HL-60/S4 treated with phorbol 12-myristate 13-acetate at 8.2 ng/mL for 4 days and 3 days (cell line): ENCODE data around the gene GLCCI1.
"Not testable (repeated sequence)": the region's sequence is repeated elsewhere in the genome, so short reads cannot be mapped to it uniquely, and the experiment has no call there.

ENCODE experiments used
- in situ Hi-C: fragments of 300-500 bp; cut with MboI; formaldehyde crosslinking; loops from 2 replicates; pipeline ENCODE4 v1.15.0; 2022; ENCODE audit warnings: low sequenced_read_pairs

The GLCCI1 gene

DNA sequence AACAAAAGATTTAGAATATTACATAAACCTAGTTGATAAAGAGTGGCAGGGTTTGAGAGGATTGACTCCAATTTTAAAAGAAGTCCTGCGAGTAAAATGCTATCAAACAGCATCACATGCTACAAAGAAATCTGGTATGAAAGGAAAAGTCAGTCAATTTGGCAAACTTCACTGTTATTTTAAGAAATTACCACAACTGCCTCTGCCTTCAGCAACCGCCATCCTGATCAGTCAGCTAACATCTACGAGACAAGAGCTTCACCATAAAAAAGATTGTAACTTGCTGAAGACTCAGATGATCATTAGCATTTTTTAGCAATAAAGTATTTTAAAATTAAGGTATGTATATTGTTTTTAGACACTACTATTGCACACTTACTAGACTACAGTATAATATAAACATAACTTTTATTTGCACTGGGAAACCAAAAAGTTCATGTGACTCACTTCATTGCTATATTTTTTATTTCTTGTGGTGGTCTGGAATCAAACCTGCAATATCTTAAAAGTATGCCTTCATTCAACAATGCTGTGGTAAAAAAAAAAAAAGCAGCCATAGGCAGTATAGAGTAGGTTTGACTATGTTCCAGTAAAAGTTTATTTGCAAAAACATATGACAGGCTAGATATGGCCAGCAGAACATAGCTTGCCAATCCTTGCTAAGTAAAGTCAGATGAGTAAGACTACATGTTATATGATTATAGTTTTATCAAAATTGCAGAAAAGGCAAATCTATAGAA, 74.4 kb downstream of the GLCCI1 start:
- in situ Hi-C loops: no loop called here

DNA sequence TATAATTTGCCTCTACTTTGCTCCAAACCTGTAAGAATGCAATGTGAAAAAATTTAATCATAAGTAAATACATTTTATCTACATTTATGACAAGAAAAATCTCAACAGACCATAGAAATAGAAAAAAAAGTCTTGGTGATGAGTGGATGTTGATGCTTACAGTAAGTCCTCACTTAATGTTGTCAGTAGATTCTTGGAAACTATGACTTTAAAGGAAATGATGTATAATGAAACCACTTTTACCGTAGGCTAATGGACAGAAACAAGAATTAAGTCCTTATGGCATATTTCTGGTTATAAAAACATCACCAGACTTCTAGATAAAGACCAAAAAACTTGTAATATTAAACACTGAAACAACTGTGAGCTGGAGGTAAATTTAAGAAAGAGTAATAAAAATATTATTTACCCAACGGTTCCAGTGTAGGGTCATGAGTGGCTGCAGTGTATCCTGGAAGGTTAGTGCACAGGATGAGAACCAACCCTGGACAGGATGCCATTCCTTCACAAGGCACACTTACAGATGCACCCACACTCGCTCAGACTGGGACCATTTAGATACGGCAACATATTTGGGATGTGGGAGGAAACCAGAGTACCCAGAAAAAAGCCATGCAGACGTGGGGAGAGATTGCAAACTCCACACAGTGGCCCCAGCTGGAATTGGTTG, 76.3 kb downstream of the GLCCI1 start:
- in situ Hi-C loops: no loop called here

DNA sequence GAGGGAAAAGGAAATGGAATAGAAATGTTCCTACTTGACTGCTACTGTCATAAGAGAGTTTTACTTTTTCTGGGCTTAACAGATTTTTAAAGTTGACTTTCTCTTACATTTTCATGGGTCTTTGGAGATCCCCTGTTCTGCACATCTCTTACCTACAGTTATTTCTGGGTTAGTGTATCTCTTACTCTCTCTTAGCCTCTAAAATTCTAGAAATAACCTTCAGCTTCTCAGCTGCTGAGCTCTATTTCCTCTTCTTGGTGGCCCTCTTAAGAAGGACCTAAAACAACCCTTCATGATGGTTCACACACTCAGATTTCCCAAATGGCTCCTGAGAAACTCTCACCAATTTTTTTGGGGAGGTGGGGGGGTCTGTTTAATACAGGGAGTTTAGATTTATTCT, 79.5 kb downstream of the GLCCI1 start:
- in situ Hi-C loops: not testable (repeated sequence)

DNA sequence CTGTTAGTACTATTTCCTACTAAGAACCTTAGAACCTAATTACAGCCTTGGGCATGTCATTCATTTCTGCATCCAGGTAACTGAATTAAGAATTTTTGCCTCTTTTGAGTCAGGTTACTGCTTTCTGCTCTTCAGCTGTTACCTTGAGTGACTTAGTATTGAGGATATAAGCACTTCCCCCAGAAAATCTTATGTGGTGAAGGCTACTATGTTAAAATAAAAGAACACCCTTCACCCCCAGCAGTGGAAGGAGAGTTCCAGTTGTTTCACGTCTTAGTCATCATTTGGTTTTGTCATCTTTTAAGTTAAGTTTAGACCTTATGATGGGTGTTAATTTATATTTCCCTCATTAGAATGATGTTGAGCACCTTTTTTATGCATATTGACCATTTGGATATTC, 82.8 kb downstream of the GLCCI1 start:
- in situ Hi-C loops: no loop called here

DNA sequence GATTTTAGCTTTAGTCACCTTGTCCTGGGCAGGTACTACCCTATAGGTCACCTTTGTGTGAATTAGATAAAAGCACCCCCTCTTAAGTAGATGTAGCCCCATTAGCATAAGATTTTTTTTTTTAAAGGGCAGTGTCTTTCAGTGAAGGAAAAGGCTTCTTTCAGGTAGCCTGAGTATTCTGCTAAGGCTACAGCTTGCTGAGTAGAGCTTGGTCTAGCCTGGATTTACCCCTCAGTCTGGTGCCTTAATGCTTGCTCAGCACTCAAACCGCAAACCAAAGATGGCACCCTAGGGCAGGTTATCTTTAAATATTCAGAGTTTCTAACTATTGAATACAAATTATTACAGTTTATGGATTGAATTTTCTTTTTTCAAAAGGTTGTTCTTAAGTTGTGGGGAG, 83.4 kb downstream of the GLCCI1 start:
- in situ Hi-C loops: no loop called here

DNA sequence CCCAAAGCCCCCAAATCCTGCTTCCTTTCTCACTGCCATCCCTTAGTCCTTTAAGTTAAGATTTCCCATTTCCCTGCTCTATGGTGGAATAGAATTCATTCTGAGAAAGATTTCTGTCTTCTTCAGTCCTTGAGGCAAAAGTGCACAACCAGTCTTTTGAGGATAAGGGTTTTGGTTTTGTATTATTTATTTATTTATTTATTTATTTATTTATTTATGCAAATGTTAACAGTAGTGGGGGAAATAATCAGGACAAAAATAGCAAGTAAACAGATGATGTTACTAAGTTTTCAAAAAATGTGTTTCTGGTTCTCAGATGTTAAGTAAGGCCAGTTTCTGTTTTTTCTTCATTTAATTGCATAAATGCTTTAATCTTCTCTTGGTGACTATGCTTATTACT, 84.2 kb downstream of the GLCCI1 start:
- in situ Hi-C loops: no loop called here

DNA sequence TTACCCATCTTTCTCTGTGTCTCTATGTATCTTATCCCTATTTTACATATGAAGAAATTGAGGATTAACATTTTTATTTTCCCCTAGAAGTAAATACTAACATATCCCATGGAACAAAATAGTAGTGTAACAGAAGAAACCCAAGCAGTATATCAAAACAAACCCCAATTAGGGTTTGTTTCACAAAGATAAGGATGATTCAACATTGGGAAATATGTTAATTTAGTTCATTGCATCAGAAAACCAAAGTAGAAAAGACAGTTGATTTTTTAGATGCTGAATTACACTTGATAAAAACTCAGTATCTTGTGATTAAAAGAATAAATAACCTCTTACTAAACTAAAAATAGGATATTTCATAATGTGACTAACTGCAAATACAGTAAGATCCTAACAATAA, 87.8 kb downstream of the GLCCI1 start:
- in situ Hi-C loops: no loop called here

DNA sequence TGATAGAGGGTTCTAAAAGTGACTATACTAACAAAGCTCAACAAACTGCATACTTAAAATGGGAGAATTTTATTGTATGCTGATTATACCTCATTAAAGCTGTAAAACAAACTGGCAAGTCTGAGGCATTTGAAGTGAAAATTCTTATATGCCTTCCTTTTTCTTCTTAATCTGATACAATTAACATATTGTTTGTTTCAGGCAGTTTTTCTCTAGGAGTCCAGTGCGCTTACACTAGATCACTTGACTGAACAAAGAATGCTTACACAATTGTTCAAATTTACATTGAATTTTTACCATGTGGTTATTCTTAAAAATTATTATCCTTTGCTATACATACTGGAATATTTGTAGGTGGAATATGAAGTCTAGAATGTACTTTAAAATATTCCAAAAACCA, 89.0 kb downstream of the GLCCI1 start:
- in situ Hi-C loops: no loop called here

DNA sequence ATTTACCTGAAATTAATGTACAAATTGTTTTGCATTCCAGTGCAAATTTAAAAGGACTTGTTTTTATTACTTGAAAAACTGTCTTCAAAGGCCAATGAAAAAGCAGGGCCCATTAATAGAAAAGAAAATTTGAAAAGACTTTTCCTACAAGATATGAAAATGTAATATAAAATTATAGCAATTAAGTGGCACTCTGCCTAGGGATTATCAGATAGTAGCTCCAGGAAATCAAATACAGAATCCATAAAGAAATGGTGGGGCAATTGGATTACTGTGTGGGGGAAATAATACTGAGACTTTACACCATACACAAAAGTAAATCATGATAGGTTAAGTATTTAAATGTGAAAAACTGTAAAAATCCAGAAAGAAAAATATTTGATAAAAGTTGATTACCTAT, 89.7 kb downstream of the GLCCI1 start:
- in situ Hi-C loops: no loop called here

DNA sequence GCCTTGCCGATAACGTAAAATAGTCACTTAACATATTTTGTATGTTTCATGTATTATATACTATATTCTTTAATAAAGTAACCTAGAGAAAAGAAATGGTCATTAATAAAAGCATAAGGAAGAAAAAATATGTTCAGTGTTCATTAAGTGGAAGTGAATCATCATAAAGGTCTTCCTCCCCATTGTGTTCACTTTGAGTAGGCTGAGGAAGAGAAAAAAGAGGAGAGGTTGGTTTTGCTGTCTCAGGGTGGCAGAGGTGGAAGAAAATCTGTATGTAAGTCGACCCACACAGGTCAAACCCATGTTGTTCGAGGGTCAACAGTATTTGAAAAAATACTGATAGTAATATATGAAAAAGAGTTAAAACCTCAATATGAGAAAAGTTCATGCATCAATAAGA, 90.3 kb downstream of the GLCCI1 start:
- in situ Hi-C loops: no loop called here

DNA sequence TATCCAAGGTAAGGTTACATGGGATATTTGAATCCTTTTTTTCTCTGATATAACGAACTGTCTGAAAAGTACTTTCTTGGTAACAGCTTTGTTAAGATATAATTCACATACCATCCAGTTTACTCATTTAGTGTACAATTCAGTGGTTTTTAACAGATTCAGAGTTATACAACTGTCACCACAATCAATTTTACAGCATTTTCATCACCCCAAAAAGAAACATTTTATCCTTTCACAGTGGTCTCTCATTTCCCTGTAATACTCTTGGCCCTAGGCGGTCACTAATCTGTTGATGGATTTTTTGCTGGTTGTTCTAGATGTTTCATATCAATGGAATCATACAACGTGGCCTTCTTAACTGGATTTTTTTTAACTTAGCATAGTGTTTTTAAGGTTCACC, 91.6 kb downstream of the GLCCI1 start:
- in situ Hi-C loops: no loop called here

DNA sequence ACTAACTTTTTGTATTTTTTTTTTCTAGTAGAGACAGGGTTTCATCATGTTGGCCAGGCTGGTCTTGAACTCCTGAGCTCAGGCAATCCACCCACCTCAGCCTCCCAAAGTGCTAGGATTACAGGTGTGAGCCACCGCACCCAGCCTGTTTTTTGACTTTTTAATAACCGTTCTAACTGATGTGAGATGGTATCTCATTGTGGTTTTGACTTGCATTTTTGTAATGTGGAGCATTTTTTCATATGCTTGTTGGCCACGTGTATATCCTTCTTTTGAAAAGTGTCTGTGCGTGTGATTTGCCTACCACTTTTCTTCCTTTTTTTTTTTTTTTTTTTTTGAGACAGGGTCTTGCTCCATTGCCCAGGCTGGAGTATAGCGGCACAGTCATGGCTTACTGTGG, 94.7 kb downstream of the GLCCI1 start:
- in situ Hi-C loops: not testable (repeated sequence)

DNA sequence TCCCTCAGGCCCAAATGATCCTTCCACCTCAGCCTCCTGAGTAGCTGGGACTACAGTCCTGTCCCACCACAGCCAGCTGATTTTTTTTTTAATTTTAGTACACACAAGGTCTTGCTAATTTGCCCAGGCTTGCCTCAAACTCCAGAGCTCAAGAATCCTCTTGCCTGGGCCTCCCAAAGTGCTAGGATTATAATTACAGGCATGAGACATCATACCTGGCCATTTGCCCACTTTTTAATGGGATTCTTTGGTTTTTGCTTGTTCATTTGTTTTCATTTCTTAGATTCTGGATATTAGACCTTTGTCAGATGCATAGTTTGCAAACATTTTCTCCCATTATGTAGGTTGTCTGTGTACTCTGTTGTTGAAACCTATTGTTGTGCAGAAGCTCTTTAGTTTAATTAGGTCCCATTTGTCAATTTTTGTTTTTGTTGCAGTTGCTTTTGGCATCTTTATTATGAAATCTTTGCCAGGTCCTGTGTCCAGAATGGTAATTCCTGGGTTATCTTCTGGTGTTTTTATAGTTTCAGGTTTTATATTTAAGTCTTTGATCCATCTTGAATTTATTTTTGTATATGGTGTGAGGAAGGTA, 95.2 kb downstream of the GLCCI1 start:
- in situ Hi-C loops: no loop called here

DNA sequence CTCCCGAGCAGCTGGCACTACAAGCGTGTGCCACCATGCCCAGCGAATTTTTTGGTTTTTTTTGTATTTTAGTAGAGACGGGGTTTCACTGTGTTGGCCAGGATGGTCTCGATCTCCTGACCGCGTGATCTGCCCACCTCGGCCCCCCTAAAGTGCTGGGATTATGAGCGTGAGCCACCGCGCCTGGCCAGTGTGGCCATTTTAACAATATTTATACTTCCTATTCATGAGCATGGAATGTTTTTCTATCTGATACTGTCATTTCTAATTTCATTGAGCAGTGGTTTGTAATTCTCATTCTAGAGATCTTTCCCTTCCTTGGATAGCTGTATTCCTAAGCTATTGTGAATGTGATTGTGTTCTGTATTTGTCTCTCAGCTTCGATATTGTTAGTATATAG, 96.2 kb downstream of the GLCCI1 start:
- in situ Hi-C loops: no loop called here

DNA sequence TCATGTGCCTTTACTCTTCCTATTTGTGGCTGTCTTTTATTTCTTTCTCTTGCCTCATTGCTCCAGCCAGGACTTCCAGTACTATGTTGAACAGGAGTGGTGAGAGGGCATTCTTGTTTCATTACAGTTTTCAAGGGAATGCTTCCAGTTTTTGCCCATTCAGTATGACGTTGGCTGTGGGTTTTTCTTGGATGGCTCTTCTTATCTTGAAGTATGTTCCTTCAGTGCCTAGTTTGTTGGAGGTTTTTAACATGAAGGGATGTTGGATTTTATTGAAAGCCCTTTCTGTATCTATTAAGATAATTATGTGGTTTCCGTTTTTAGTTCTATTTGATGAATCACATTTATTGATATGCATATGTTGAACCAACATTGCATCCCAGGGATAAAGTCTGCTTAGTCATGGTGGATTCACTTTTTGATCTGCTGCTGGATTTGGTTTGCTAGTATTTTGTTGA, 96.8 kb downstream of the GLCCI1 start:
- in situ Hi-C loops: no loop called here

DNA sequence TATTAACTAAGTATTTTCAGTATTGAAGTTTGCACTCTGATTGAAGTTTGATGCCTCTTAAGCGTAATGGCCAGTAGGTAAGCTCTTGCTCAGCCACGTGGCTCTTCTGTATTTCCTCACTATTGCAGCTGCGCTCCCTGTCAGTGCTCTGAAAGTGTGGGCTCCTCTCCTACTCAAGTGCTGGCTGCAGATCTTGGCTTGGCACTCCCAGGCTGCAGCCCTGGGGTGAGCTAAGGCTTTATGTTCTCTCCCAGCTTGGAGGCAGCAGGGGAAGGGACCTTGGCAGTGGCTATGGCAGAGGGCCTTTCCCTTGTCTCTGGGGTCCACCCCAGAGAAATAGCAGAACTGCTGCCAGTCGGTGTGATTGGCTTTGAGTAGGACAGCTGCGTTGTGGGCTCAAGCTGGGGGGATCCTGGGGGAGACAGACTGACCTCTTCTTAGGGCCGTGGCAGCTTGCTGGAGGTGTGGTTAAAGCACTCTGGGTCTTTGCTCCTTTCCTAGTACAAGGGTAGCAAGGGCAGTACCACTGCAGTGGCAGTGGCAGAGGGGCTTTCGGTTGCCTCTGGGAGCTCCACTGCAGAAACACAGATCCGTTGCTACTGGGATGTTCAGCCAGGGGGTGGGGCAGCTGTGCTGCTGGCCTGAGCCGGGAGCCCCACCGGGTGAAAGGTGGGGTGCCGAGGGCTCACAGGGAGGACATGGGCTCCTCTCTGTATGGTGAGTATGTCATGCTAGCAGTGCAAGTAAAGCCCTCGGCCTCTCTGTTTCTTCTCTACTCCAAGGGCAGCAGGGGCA, 100.5 kb downstream of the GLCCI1 start:
- in situ Hi-C loops: no loop called here

DNA sequence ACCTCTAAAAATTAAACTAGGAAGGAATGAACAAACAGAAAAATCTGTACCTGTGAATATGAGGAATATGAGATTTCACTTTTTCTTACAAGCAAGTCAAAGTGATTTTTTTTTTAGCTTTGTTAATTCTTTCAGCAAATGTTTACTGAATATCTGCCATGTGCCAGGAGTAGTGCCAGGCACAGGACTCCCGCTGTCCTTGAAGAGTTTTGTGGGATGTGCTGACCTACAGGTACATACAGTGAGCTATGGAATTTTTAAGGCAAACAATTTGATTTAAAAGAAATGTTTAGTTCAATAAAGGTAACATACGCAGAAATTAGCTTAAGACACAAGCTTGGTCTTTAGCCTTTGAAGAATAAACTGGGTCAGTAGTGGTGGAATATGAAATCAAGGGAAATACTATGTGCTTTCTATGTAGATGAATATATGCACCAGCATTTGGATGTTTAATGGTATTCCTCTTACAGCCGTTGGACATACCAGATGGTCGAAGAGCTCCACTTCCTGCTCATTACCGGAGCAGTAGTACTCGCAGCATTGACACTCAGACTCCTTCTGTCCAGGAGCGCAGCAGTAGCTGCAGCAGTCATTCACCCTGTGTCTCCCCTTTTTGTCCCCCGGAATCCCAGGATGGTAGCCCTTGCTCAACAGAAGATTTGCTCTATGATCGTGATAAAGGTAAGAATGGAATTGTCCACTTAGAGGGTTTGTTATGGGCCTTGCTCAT, 102.0 kb downstream of the GLCCI1 start:
- in situ Hi-C loops: no loop called here

DNA sequence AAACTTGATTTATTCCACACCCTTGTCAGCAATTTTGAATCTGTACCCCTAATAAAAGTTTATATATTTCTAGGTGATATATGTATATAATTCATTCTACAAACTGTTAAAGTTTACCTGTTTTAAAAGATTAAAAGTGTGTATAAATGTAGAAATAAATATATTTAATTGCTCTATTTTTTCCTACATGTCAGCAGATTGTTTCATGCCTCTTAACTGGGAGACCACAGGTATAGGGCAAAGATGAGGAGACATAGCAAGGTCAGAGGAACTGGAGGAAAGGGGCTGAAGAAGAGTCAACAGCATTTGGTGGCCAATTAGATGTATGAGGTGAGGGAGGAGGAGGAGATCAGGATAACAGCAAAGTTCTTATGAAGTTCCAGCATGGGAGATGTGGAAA, 109.8 kb downstream of the GLCCI1 start:
- in situ Hi-C loops: no loop called here

DNA sequence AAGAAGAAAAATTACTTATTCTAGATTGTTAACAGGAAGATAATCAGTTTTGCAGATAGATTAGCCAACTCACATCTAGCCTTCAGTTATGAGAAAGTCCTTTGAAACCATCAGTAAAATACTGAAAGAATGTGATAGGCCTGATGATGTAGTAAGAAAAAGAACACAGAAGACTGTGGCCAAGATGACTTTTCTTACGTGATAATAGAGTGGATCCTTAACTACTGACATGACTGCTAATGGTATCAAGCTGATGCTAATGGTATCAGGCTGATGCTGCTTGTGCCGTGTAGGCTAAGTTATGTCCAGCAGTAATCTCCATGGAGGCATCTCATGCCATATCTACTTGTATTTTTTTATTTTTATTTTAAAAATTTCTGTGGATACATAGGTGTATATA, 114.2 kb downstream of the GLCCI1 start:
- in situ Hi-C loops: no loop called here

DNA sequence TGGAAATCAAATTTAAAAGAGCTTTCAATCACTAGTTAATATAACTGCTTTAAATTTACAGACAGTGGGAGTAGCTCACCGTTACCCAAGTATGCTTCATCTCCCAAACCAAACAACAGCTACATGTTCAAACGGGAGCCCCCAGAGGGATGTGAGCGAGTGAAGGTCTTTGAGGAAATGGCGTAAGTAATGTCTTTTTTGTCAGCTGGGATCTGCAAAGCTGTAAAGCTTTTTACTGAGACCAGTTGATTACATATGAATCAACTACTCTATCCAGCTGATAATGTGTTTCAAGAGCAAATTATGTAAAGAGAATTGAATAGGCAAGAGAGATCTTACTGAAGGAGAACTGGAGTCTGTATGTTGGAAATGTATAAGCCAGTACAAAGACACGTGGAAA, 116.2 kb downstream of the GLCCI1 start:
- in situ Hi-C loops: no loop called here

DNA sequence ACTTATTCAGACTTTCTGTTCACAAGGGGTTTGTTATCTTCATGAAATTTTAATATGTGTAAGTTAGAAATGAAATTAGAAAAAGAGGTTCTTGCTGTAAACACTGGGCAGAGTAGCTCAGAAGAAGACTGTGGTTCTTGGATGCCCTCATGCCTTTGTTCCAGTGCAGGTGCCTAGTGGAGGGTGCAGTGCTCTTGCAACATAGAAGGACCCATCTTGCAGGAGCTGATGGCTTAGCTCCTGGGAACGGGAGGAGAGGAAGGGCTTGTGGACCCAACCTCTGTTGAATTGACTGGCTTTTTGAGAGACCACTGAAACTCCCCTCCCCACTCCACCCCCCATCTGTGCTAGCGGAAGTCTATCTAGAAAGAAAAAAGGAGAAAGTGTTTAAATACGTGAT, 116.8 kb downstream of the GLCCI1 start:
- in situ Hi-C loops: no loop called here
